ENCODE results near the gene ALK.

DNA sequence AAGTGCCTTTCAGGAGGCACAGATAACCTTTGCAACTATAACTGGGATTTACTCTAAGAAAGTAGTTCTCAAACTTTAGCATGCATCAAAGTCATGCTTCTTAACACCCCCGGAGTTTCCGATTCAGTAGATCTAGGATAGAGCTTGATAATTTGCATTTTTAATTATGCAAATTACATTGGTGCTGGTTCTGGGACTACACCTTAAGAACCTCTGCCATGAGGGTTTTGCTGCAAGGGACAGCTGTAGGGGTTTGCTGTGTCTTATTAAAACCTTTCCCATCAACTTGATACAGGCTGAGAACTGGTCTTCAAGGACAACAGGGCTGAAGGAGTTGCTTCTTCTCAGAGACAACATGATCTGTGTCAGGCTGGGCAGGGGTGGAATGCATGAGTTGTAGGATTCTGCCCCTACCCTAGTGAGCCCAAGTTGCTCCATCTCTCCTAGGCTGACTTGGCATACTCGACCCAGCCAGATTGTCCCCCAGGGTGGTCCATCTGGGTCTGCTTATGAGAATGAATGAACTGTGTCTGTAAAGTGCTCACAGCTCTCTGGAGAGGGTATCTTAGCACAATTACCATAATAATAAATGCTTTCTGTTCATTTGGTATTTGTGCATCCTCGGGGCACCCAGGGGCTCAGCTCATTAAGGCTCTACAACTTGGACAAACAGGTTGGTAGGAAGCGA, 573.5 kb downstream of the ALK start:
- no peak for TF ChIP-seq EZH2 (IDR thresholded peaks at IDR 0.05; ENCODE audit: borderline replicate concordance, low read depth, low read length, severe bottlenecking)
- TF ChIP-seq, protein P1, sequence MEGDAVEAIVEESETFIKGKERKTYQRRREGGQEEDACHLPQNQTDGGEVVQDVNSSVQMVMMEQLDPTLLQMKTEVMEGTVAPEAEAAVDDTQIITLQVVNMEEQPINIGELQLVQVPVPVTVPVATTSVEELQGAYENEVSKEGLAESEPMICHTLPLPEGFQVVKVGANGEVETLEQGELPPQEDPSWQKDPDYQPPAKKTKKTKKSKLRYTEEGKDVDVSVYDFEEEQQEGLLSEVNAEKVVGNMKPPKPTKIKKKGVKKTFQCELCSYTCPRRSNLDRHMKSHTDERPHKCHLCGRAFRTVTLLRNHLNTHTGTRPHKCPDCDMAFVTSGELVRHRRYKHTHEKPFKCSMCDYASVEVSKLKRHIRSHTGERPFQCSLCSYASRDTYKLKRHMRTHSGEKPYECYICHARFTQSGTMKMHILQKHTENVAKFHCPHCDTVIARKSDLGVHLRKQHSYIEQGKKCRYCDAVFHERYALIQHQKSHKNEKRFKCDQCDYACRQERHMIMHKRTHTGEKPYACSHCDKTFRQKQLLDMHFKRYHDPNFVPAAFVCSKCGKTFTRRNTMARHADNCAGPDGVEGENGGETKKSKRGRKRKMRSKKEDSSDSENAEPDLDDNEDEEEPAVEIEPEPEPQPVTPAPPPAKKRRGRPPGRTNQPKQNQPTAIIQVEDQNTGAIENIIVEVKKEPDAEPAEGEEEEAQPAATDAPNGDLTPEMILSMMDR (IDR thresholded peaks at IDR 0.05; ENCODE audit: borderline replicate concordance, extremely low read depth, low read length, poor library complexity, severe bottlenecking), result no peak

Measured in DND-41 (cell line).